GM12878 (cell line): ENCODE data around the gene GUCY1A2.

Source experiments
- EED ChIP-seq: sonication (generic); IDR thresholded peaks from 2 replicates; pipeline ENCODE4 v1.6.1; 2016; ENCODE audit warnings: antibody characterized with exemption, low read depth
- TF ChIP-seq, protein P1 (sequence below), 3 experiments: IDR thresholded peaks in 2 of 3; conservative IDR thresholded peaks in 1 of 3; 2 replicates each; pipeline ENCODE4 v1.5.1; 2011; ENCODE audit warnings: low read depth in 3 of 3, low read length in 3 of 3, mild to moderate bottlenecking in 3 of 3, control low read depth in 2 of 3, moderate library complexity in 2 of 3, inconsistent platforms in 1 of 3, mixed read lengths in 1 of 3; ENCODE audit not compliant: control insufficient read depth in 2 of 3, insufficient read depth in 1 of 3; ENCODE audit errors: extremely low read depth in 1 of 3

DNA sequence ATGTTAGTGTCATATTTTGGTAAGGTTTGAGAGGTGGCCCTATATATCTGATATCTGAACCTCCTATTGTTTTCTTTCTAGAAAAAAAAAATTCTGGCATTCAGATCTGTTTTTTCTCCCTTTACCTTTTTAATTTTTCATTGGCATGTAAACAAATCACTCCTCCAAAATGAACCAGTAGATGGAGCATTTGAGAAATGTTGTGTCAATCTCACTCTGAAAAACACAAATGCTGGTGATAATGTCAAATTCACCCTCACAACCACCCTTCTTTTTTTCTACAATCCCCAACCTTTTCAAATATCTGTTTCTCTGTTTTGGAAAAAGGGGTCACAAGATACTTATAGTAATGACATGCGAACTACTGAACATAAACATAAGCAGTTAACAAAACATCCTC is 9.1 kb downstream of the GUCY1A2 start:
- TF ChIP-seq, protein P1, sequence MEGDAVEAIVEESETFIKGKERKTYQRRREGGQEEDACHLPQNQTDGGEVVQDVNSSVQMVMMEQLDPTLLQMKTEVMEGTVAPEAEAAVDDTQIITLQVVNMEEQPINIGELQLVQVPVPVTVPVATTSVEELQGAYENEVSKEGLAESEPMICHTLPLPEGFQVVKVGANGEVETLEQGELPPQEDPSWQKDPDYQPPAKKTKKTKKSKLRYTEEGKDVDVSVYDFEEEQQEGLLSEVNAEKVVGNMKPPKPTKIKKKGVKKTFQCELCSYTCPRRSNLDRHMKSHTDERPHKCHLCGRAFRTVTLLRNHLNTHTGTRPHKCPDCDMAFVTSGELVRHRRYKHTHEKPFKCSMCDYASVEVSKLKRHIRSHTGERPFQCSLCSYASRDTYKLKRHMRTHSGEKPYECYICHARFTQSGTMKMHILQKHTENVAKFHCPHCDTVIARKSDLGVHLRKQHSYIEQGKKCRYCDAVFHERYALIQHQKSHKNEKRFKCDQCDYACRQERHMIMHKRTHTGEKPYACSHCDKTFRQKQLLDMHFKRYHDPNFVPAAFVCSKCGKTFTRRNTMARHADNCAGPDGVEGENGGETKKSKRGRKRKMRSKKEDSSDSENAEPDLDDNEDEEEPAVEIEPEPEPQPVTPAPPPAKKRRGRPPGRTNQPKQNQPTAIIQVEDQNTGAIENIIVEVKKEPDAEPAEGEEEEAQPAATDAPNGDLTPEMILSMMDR (IDR thresholded peaks at IDR 0.05 in 2 of 3, conservative IDR thresholded peaks at IDR 0.05 in 1 of 3; ENCODE audit: control insufficient read depth in 2 of 3, extremely low read depth in 1 of 3, insufficient read depth in 1 of 3, low read depth in 3 of 3, low read length in 3 of 3), result no peak; a peak in 1 of 6 replicates
- TF ChIP-seq EED, result no peak
